GM13976 (cell line): ENCODE data around the gene MGST2.

Source experiments
- DNase-seq: peaks from one replicate; pipeline ENCODE4 v3.0.0; 2012; ENCODE audit warnings: low spot score
- CTCF ChIP-seq: IDR thresholded peaks from 2 replicates; pipeline ENCODE4 v1.5.1; 2012; ENCODE audit warnings: borderline replicate concordance, mild to moderate bottlenecking; ENCODE audit not compliant: insufficient read depth; ENCODE audit errors: extremely low read depth, missing control alignments, control extremely low read depth
- in situ Hi-C: fragments of 300-500 bp; cut with MboI; formaldehyde crosslinking; loops from one replicate; pipeline ENCODE4 v1.12.0; 2022; ENCODE audit warnings: low sequenced_read_pairs, mixed read lengths, inconsistent platforms; ENCODE audit not compliant: unreplicated experiment

The MGST2 gene

GRCh38 chr4:139740121-139740520 lies 74.5 kb downstream of the MGST2 start:
- no peak for TF ChIP-seq CTCF
- no peak for DNase-seq
- in situ Hi-C loops = no loop called here

GRCh38 chr4:139740531-139741041 lies 75.0 kb downstream of the MGST2 start:
- in situ Hi-C loops = no loop called here
- no peak for DNase-seq
- TF ChIP-seq CTCF = no peak

DNA sequence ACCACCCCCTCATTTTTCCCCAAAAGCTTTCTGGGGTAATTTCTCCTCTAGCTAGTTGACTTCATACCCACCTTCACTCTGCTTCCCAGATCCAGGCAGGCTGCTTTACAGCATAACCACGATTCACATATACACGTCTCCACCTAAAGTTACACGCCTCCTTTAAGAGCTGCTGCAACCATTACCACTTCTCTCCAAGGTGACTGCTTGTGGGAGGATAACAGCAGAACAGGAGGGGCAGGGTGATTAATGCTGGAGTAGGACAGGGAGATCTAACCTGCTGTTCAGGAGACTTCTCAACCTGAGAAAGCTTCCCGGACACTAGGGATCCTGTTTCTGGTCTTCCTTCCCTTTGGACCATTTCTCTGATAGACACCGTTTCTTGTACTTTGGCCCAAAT lies 77.4 kb downstream of the MGST2 start:
- TF ChIP-seq CTCF = no peak
- in situ Hi-C loops = no loop called here
- DNase-seq = no peak

DNA sequence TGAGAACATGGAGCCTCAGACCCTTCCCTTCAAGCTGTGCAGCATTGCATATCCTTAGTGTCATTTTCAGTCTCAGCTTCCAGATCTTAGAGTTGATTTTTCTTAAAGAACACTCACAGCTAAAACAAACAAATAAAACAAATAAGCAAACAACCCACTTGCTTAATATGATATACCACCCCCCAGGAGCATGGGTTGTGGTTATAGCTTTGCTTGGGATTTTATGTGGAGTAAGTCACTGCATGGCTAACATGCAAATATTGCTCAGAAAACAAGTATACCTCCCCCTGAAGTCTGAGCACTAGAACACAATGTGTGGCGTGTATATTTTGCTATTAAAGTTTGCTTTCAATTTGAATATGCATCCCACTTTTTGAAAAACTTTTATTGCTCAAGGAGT lies 78.6 kb downstream of the MGST2 start:
- TF ChIP-seq CTCF = no peak
- no peak for DNase-seq
- in situ Hi-C loops = no loop called here

GRCh38 chr4:139745111-139745639 lies 79.6 kb downstream of the MGST2 start:
- in situ Hi-C loops = no loop called here

GRCh38 chr4:139746431-139747171 lies 81.0 kb downstream of the MGST2 start:
- TF ChIP-seq CTCF = no peak
- in situ Hi-C loops = no loop called here
- DNase-seq = no peak

More at GRCh38 chr4:139745111-139745639, 79.6 kb downstream of the MGST2 start:
- no peak for DNase-seq
- no peak for TF ChIP-seq CTCF
